ENCODE data around the gene TSHR. TPM values are rescaled to one million over a fixed set of nuclear protein-coding genes. Genes with fewer than 3 reads are reported as not detected.

TSHR gene
- total RNA-seq, 3 donors from 2014 or later: 0.60 TPM; not detected in 2

- Histone ChIP-seq H3K4me1 (ENCODE audit: low read depth) (peaks cover 7% of the 10 kb centered on the region), H3K9me3 (no peaks in the 10 kb centered on the region), H3K4me3 (peak overlapping the region; percentile 25), H3K36me3 (ENCODE audit: low read depth) (no peaks in the 10 kb centered on the region)
- ATAC-seq (peak; percentile 98), DNase-seq (peak; percentile 93 to 96 (median 93))
- intact Hi-C loops (cut with DNase I, micrococcal nuclease): no loop called here
- TF ChIP-seq CTCF (IDR thresholded peaks at IDR 0.05): peak; percentile 74
These were observed 214.8 kb downstream of the TSHR start for GRCh38 chr14:81170104-81170828.

DNA sequence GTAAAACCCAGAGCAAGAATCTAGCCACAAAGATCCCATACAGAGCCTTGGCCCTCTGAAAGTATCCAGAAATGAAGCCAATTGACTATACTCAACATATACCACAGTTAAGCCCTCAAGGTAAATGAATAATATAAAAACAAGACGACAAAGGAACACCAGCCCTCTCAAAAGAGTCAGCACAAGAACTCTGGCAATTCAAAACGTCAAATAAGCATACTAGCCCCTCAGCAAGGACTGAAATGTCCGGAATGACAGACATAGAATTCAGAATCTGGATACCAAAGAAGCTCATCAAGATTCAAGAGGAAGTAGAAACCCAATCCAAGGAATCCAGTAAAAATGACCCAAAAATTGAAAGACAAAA lies 215.4 kb downstream of the TSHR start:
- intact Hi-C loops (cut with DNase I, micrococcal nuclease): no loop called here
- peaks cover 7% of the 10 kb centered on the region for H3K4me1 ChIP-seq (ENCODE audit: low read depth)
- no peak for TF ChIP-seq CTCF (IDR thresholded peaks at IDR 0.05)
- ATAC-seq (no peak), DNase-seq (no peak)
- no peak overlapping the region for H3K4me3 ChIP-seq
- no peaks in the 10 kb centered on the region for H3K36me3 ChIP-seq (ENCODE audit: low read depth)
- no peaks in the 10 kb centered on the region for H3K9me3 ChIP-seq

DNA sequence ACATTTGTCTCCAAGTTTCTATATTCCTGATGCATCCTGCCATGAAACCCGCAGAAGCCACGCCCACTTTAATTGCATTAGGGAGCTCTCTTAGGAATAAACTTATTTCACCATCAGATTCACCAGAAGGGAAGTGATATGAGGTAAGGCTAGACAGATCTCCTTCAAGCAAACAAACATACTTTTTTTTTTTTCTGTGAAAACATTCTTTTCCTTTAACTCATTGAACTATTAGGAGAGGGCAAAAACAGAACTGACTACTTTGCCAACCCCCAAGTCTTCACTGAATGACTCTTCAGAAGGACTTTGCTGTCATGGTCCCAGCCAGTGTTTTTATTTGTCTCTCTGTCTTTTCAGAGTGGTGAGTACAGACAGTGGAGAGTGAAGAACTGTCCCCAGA lies 216.9 kb downstream of the TSHR start:
- TF ChIP-seq CTCF (IDR thresholded peaks at IDR 0.05): no peak
- no peaks in the 10 kb centered on the region for H3K9me3 ChIP-seq
- intact Hi-C loops (cut with DNase I, micrococcal nuclease): no loop called here
- peaks cover 7% of the 10 kb centered on the region for H3K4me1 ChIP-seq (ENCODE audit: low read depth)
- DNase-seq: no peak
- no peak overlapping the region for H3K4me3 ChIP-seq
- H3K36me3 ChIP-seq (ENCODE audit: low read depth): no peaks in the 10 kb centered on the region
- ATAC-seq: no peak

DNA sequence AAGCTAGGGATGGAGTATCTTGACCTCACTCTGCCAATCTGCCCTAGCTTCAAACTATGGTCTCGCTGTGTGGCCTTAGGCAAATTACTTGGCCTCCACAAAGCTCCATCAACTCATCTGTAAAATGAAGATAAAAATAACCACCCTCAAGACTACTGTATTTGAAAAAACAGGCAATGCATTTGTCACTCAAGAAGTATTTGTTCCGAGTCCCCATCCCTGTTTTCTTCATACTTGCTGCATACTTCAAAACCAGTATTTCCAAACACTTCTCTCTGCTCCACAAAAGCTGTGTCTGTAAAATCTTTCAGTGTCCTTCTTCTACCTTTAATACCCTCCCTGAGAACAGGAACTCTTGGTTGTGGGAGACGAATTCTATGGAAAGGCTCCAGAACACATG lies 217.5 kb downstream of the TSHR start:
- ATAC-seq (no peak), DNase-seq (no peak)
- Histone ChIP-seq H3K4me3 (no peak overlapping the region), H3K4me1 (ENCODE audit: low read depth) (peaks cover 7% of the 10 kb centered on the region), H3K36me3 (ENCODE audit: low read depth) (no peaks in the 10 kb centered on the region), H3K9me3 (no peaks in the 10 kb centered on the region)
- intact Hi-C loops (cut with DNase I, micrococcal nuclease): no loop called here
- TF ChIP-seq CTCF (IDR thresholded peaks at IDR 0.05): no peak

GRCh38 chr14:81176241-81176640 lies 220.8 kb downstream of the TSHR start:
- peaks cover 6% of the 10 kb centered on the region for H3K4me1 ChIP-seq (ENCODE audit: low read depth)
- no peak overlapping the region for H3K4me3 ChIP-seq
- TF ChIP-seq CTCF (IDR thresholded peaks at IDR 0.05): no peak
- H3K9me3 ChIP-seq: no peaks in the 10 kb centered on the region
- DNase-seq (peak in 1 of 3 donors; percentile 51), ATAC-seq (peak; percentile 34)
- intact Hi-C loops (cut with DNase I, micrococcal nuclease): no loop called here
- no peaks in the 10 kb centered on the region for H3K36me3 ChIP-seq (ENCODE audit: low read depth)

GRCh38 chr14:81177225-81177624 lies 221.8 kb downstream of the TSHR start:
- ATAC-seq: no peak
- peaks cover 6% of the 10 kb centered on the region for H3K4me1 ChIP-seq (ENCODE audit: low read depth)

More at GRCh38 chr14:81177225-81177624, 221.8 kb downstream of the TSHR start:
- H3K4me3 ChIP-seq: no peak overlapping the region
- H3K9me3 ChIP-seq: no peaks in the 10 kb centered on the region
- DNase-seq: no peak
- intact Hi-C loops (cut with DNase I, micrococcal nuclease): no loop called here
- no peak for TF ChIP-seq CTCF (IDR thresholded peaks at IDR 0.05)
- H3K36me3 ChIP-seq (ENCODE audit: low read depth): no peaks in the 10 kb centered on the region

Measured in mucosa of descending colon (tissue), 3 donors.